ENCODE measurements around the gene RICTOR.
"Not testable (repeated sequence)": the region's sequence is repeated elsewhere in the genome, so short reads cannot be mapped to it uniquely, and the experiment has no call there.

The RICTOR gene

DNA sequence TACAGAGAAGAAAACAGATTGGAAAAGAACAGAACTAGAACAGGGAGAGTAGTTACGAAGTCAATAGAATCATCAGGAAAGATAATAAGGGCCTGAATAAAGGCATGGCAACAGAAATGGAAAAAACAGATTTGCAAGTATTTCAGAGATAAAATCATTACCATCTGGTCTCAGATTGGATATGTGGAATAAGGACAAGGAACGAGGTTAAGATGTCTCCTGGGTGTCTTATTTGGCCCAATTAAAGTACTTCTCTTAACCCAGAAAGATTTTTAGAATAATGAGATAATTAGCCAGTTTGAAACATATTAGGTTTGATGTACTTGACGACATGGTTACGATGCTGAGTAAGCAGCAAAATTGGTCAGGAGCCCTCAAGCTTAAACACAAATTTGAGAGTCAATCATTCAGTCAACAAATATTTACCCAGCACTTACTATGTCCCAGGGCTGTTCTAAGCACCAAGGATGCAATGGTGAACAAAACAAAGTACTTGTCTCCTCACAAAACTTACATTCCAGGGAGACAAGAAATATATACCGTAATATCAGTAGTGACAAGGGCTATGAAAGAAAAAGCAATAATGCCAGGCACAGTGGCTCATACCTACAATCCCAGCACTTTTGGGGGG, 18.3 kb downstream of the RICTOR start:
- no peak for DNase-seq

DNA sequence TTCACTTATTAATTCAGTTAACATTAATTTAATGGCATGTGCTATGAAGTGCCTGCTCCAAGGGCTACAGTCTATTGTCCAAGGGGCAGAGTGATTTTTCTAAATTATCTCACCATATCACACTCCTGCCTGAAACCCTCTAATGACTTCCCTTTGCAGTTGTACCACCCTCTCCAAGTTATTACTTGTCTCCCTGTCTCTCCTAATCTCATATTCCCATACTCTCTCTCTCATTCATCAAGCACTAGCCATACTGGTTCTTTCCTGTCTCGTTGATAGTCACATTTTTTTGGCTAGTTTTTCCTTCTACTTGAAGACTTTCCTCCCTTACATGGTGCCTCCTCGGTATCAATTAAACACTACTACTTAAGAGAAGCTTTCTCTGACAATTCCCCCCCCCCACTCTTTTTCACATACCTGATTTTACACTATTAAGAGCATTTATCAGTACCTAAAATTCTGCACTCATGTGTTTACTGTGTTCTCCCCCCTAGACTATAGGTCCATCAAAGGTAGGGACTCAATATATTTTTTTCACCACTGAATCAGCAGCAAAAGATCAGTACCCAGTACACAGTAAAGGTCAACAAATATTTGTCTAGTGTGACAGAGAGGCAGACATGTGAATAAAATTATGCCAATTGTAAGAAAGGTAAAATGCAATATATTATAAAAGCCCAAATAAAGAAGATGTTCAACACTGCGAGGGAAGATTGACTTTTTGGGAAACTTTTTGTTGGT, 19.0 kb downstream of the RICTOR start:
- no peak for DNase-seq

DNA sequence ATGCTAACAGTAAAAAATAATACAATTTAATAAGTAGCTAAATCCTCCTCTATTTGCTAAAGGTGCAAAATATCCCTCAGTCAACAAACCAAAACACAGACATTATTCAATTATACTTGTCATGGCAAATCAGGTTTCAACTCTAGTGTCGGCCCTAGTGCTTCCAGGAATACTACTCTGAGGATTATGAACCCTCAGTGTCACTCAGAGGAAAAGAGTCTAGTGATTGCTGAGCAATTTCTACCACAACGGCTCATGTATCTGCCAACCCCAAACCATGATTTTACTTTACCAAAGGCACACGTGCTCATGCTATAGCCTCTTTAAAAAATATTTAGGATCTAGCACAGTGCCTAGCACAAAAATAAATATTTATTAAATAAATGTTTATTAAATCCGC, 21.0 kb downstream of the RICTOR start:
- DNase-seq = no peak

DNA sequence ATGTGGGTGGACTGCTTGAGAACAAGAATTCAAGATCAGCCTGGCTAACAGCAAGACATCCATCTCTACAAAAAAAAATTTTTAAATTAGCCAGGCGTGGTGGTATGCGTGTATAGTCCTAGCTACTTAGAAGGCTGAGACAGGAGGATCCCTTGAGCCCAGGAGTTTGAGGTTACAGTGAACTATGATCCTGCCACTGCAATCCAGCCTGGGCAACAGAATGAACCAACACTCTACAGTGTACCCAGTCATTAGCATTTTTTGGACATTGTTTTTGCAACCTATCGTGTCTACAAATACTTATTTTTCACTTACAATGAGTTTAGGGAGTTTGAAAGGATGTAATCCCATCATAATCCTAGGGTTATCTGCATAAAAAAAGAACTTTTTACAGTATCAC, 22.1 kb downstream of the RICTOR start:
- DNase-seq = no peak

DNA sequence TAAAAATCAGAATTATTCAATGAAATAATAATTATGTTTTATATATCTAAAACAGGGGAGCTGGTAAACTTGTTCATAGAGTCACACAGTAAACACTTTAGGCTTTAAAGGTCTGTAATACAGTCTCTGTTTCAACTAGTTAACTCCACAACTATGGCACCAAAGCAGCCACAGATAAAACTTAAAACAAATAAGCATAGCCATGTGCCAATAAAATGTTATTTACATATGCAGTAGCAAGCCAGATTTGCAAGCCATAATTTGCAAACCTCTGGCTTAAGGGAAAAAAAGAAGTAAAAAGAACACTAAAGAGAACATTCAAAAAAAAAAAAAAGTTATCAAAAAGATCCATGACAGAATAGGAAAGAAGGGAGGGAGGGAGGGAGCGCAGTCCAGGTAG, 24.9 kb downstream of the RICTOR start:
- no peak for DNase-seq

DNA sequence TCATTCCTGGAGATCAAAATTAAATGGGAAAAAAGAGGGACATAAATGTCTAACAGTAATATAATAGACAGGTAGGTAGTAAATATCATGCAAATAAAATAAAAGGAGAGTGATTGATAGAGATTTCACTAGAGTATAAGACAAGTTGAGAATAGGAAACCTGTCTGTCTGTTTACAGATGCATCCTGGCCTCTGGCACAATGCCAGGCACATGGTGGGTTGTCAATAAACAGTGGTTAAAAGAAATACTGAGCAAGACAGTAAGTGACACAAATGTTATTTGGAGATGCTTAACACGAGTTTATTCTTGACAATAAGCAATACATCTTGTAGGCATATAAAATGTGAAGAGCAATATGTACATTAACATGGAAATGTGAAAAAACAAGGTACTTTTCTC, 33.3 kb downstream of the RICTOR start:
- no peak for DNase-seq

DNA sequence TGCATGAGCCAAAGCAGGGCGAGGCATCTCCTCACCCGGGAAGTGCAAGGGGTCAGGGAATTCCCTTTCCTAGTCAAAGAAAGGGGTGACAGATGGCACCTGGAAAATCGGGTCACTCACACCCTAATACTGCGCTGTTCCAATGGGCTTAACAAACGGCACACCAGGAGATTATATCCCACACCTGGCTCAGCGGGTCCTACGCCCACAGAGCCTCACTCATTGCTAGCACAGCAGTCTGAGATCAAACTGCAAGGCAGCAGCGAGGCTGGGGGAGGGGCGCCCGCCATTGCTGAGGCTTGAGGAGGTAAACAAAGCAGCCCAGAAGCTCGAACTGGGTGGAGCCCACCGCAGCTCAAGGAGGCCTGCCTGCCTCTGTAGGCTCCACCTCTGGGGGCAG, 39.7 kb downstream of the RICTOR start:
- DNase-seq = not testable (repeated sequence)

DNA sequence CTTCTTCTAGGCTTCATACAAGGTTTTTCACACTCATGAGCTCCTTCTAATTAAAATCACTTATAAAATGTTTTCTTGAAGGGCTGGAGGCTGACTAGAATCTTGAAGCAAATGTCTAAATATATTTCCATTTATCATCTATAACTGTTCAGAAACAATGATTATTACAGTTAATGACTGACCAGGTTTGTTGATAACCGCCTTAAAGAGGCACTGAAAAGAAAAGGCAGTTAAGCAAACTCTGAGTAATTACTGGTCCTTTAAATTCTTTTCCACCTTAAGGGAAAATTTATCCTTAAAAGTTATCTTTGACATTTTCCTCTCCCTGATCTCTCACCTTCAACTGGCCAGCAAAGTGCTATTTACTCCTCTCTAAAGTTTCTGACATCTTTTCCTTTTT, 43.2 kb downstream of the RICTOR start:
- no peak for DNase-seq

DNA sequence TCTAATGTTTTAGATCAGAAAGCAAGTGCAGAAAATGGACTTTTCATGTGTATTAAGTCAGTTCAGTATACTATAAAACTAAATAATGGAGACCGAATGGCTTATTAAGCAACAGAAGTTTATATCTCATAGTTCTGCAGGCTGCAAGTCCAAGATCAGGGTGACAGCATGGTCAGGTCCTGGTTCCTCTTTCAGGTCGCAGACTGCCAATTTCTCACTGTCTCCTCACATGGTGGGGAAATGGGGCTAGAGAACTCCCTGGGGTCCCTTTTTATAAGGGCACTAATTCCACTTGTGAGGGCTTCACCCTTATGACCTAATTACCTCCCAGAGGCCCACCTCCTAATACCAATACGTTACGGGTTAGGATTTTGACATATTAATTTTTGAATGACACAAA, 48.7 kb downstream of the RICTOR start:
- DNase-seq = peak; percentile 79

DNA sequence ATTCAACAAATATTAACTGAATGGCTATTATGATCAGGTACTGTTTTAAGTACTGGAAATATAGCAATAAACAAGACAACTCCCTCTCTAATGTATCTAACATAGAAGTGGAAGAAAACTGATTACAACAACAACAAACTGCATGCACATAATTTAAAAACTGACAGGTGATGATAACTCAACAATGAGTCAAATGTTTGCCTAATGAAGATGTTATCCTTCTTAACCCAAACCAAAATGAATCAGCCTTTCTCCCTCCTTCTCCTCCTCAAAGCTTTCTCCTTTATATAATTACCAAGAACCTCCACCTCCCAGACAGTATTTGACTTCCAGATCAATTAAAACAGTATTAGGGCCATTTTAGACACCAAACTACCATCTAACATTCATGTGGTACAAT, 49.3 kb downstream of the RICTOR start:
- no peak for DNase-seq

DNA sequence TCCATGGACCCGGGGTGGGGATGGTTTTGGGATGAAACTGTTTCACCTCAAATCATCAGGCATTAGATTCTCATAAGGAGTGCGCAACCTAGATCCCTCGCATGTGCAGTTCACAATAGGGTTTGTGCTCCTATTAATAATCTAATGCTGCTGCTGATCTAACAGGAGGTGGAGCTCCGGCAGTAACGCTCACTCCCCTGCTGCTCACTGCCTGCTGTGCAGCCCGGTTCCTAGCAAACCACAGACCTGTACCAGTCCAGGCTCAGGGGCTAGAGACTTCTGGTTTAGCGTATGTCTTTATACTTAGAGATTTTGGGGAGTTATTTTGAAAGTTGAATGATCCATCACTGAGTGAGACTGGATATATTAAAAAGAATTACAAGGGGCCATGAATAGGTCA, 50.2 kb downstream of the RICTOR start:
- DNase-seq = no peak

DNA sequence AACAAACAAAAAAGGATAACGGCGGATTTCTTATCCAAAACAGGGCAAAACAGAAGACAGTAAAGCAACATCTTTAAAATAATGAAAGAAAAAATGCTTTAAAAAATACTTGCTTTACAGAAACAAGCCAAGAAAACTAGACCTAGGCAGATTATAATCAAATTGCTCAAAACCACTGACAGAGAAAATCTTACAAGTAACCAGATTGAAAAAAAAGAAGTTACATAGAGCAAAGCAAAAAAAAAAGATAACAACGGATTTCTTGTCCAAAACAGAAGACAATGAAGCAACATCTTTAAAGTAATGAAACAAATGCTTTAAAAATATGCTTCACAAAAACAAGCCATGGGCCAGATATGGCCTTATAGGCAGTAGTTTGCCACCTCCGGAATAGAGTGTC, 51.1 kb downstream of the RICTOR start:
- no peak for DNase-seq

DNA sequence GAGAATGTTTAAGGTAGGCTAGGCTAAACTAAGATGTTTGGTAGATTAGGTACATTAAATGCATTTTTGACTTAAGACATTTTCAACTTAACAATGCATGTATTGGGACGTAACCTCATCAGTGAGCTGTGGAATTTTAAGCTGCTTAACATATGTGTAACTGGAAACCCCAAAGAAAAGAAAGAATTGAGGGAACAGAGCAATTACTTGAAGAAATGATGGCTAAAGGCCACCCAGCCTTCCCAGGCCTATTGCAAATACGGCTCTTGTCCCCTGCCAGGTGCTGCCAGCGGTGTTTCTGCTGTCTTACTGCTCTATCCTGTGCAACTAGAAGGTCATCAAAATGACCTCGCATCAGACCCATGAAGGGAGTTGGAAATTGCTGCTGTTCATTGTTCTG, 52.0 kb downstream of the RICTOR start:
- no peak for DNase-seq

DNA sequence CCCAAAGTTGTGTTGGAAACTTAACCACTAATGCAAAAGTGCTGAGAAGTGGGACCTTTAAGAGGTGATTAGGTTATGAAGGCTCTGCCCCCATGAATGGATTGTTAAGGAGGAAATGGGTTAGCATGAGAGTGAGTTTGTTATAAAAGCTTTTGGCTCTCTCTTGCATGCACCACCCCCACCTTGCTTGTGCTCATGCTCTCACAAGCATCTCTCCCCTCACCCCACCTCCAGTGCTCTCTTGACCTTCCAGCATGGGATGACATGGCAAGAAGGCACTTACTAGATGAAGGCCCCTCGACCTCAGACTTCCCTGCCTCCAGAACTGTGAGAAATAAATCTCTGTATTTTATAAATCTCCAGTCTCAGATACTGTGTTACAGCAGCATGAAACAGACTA, 52.8 kb downstream of the RICTOR start:
- no peak for DNase-seq

DNA sequence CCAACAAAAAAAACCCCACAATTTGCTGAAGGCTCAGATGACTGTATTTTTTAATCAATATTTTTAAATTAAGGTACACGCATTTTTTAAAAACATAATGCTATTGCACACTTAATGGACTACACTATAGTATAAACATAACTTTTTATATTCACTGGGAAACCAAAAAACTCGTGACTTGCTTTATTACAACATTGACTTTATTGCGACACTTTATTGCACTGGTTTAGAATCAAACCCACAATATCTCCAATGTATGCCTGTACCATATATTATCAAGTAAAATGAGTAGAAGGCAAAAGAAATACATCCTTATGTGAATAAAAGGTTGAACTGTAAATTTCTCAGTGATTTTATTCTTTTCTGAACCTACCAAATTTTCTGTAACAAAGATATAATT, 53.7 kb downstream of the RICTOR start:
- peak; percentile 34 for DNase-seq

DNA sequence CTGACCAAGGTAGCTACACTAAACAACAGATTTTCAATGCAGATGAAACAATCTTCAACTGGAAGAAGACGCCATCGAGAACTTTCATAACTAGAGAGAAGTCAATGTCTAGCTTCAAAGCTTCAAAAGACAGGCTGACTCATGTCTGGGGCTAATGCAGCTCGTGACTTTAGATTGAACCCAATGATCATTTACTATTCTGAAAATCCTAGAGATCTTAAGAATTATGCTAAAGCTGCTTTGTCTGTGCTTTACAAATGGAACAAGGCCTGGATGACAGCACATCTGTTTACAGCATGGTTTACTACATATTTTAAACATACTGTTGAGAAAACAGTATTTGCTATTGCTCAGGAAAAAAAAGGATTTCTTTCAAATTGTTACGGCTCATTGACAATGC, 54.9 kb downstream of the RICTOR start:
- DNase-seq = no peak

DNA sequence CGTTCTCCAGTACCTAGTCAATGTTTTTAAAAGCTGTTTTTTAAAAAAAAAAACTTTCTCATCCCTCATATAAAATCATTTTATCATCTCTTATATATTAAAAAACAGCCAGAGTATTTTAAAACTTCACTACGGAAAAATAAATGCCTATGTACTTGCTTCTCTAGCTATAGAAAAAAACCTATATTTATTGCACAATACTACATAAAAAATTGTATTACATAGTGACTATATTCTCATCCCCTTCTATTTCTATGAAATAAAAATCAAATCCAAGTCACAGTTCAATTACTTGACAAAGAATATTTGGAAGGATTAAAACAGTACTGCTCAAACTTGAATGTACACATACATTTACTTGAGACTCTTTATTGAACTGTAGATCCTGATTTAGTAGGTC, 56.7 kb downstream of the RICTOR start:
- no peak for DNase-seq

DNA sequence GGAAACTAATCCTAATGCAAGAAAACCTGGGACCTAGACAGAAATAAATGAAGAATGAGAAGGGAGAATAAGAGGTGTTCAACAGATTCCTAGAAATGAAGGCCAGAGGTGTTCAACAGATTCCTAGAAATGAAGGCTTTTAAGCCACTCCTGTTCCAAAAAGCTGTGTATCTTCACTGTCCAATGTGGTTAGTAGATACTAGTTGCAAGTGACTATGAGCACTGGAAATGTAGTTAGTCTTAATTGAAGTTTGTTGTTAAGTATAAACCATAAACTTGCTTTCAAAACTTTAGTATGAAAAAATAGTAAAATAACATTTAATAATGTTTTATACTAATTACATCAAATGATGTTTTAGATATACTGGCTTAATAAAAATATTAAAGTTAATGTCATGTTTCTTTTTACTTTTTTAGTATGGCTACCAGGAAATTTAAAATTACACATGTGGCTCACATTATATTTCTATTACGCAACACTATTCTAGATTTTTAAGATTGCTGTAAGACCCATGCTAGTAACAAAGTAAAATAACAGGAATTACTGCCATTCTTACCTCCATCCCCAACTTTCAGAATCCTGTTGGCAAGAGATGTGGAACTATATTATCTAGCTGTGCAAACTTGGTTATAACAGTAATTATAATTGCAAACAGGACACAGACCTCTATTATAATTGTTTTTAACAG, 57.5 kb downstream of the RICTOR start:
- DNase-seq = no peak

DNA sequence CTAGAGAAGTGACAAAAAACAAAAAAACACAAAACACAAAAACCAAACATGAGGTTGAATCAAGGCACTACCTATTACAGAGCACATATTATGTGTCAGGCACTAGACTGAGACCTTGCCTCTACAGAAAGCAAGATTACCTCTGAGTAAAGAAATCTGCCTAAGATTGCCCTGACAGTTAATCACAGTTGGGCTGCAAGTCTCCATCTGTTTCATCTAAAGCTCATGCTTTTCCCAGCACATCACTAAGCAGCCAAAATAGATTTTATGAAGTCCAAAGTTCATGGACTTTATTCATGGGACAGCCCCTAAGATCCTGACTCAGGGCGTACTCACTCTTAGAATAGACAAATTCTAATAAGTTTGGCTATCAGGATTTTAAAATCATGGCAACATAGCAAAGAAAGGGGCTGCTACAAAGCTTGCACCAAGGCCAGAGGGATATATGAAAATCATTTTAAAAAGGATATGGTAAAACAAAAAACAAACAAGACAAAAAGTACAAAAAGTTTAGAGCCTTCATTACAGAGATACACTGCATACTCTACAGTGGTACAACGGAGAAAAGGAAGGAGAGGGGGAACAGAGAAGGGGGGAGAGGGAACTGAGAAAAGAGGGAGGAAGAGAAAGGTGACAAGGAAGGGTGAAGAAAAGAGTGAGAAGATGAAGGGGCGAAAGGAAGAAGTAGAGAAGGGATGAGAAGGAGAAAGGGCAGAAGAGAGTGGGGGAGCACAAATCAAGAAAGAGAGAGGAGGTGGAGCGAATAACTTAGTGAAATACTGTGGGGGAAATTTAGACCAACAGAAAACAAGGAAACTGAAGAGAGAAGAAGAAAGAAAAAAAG, 58.2 kb downstream of the RICTOR start:
- DNase-seq = no peak

DNA sequence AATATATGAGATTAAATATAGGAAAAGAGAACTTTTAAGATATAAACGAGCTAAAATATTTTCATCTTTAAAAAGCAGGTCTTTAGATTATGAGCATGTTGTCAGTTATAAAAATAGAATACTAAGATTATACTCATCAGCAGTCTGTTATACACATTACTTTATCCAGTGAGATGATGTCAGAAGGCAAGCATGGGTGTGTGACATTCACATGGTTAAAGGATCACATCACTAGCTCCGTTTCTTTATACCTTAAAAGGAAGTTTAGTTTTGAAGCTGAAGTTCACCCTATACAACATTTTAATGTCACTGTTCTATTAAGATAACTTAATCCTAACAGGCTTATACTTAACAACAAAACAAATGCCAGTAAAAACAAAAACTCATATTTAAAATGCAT, 59.6 kb downstream of the RICTOR start:
- no peak for DNase-seq

DNA sequence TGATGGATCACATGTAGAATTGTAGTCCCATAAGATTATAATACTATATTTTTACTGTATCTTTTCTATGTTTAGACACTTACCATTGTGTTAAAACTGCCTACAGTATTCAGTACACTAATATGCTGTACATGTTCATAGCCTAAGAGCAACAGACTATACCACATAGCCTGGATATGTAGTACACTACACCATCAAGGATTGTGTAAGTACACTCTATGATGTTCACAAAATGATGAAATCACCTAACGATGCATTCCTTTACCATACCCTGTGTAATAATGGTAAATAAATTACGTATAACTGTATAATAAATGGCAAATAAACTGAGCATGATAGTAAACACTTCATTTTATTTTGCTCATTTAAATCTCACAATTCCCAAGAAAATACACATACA, 60.3 kb downstream of the RICTOR start:
- no peak for DNase-seq

DNA sequence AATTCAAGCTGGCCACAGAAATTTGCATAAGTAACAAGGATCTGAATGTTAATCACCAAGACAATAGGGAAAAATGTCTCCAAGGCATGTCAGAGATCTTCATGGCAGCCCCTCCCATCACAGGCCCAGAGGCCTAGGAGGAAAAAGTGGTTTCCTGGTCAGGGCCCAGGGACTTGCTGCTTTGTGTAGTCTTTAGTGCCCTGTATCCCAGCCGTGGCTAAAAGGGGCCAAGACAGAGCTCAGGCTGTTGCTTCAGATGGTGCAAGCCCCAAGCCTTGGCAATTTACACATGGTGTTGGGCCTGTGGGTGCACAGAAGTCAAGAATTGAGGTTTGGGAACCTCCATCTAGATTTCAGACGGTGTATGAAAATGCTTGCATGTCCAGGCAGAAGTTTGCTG, 63.2 kb downstream of the RICTOR start:
- not testable (repeated sequence) for DNase-seq

DNA sequence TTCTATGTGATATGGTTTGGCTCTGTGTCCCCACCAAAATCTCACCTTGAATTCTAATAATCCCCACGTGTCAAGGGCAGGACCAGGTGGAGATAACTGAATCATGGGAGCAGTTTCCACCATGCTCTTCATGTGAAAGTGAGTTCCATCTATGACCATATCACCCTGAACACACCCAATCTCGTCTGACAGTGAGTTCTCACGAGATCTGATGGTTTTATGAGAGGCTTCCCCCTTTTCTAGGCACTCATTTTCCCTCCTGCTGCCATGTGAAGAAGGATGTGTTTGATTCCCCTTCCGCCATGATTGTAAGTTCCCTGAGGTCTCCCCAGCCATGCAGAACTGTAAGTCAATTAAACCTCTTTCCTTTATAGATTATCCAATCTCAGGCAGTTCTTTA, 64.2 kb downstream of the RICTOR start:
- DNase-seq = no peak

DNA sequence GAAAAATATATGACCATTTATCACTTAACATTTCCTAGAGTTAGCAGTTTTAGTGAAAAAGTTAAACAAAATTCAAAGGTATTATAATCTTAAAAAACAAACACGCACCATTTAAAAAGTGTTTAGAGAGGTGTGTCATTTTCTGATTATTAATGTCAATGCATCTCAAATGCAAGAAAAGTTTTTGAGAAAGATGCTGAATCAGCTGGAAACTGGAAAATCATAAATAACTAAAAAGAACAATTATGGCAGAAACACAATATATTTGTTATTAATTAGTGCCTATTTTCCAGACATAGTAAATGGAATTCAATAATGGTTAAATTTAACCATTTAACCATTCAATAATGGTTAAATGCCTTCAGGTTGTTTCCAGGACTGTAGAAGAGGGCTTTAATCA, 64.9 kb downstream of the RICTOR start:
- DNase-seq = no peak

Data from MV-4-11 (cell line).